Kidney epithelial cell (primary cell): ENCODE measurements around the gene CLIC4. TPM values are rescaled to one million over a fixed set of nuclear protein-coding genes. Genes with fewer than 3 reads are reported as not detected.
"Not testable (repeated sequence)": the region's sequence is repeated elsewhere in the genome, so short reads cannot be mapped to it uniquely, and the experiment has no call there.

Experiments used
- DNase-seq: peaks from one replicate; pipeline ENCODE4 v3.0.0-alpha.2; 2010; ENCODE audit warnings: low read depth
- H3K27me3 ChIP-seq: 2 replicates; pipeline ENCODE4 v1.6.0; 2011; ENCODE audit warnings: low read length; ENCODE audit not compliant: control insufficient read depth, insufficient read depth
- H3K36me3 ChIP-seq: 2 replicates; pipeline ENCODE4 v1.5.1; 2011; ENCODE audit warnings: low read length; ENCODE audit not compliant: control insufficient read depth, insufficient read depth
- H3K4me3 ChIP-seq: 2 replicates; pipeline ENCODE4 v1.5.1; 2011; ENCODE audit warnings: low read depth, mild to moderate bottlenecking, control low read depth, low read length
- total RNA-seq: library from RNA; depleted of rRNA; stranded (reverse); fragments of >200 nt; gene quantifications from 2 replicates; pipeline ENCODE4 v1.2.3, GENCODE V29; 2015
- TF ChIP-seq, protein P1 (sequence below): IDR thresholded peaks from 2 replicates; pipeline ENCODE4 v1.5.1; 2011; ENCODE audit warnings: mild to moderate bottlenecking, moderate library complexity, low read length, control low read depth, inconsistent platforms; ENCODE audit not compliant: insufficient read depth, poor library complexity, severe bottlenecking

CLIC4 gene
- total RNA-seq, 1 donor from 2014 or later = 224 TPM

DNA sequence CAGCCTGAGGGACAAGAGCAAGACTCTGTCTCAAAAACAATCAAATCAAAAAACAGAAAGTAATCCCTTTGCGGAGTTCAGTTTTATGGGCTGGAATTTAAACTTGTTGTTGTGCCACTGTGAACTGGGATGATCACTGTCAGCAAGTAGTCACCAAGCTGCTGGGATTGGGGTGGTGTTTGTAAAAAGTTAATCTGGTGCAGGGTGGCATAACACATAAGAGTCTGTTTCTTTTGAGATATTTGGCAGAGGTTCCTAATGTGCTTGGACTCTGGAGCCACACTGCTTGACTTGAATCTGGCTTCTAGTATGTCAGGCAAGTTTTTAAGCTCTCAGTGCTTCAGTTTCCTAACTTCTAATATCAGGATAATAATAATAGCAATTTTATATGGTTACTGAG is 6.6 kb downstream of the CLIC4 start:
- DNase-seq = no peak
- Histone ChIP-seq H3K4me3 (no peak overlapping the region), H3K27me3 (no peaks in the 10 kb centered on the region), H3K36me3 (no peaks in the 10 kb centered on the region)
- TF ChIP-seq, protein P1, sequence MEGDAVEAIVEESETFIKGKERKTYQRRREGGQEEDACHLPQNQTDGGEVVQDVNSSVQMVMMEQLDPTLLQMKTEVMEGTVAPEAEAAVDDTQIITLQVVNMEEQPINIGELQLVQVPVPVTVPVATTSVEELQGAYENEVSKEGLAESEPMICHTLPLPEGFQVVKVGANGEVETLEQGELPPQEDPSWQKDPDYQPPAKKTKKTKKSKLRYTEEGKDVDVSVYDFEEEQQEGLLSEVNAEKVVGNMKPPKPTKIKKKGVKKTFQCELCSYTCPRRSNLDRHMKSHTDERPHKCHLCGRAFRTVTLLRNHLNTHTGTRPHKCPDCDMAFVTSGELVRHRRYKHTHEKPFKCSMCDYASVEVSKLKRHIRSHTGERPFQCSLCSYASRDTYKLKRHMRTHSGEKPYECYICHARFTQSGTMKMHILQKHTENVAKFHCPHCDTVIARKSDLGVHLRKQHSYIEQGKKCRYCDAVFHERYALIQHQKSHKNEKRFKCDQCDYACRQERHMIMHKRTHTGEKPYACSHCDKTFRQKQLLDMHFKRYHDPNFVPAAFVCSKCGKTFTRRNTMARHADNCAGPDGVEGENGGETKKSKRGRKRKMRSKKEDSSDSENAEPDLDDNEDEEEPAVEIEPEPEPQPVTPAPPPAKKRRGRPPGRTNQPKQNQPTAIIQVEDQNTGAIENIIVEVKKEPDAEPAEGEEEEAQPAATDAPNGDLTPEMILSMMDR = no peak

DNA sequence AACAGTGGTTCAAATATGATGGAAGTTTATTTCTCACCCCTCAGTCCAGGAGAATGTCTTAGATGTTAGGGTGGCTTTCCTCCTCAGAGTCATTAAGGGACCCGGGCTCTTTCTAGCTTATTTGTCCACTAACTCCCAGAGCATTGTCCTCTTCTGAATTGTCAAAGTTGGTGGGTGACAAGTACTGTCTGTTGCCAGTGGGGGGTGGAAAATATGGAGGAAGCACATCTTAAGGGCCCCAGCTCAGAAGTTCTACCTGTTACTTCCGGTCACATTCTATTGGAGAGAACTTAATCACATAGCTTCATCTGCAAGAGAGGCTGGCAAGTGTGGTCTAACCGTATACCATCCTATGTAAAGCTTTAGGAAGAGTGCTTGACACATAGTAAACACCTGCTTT is 7.1 kb downstream of the CLIC4 start:
- no peak for DNase-seq
- Histone ChIP-seq H3K36me3 (no peaks in the 10 kb centered on the region), H3K4me3 (no peak overlapping the region), H3K27me3 (no peaks in the 10 kb centered on the region)
- TF ChIP-seq, protein P1 = no peak

DNA sequence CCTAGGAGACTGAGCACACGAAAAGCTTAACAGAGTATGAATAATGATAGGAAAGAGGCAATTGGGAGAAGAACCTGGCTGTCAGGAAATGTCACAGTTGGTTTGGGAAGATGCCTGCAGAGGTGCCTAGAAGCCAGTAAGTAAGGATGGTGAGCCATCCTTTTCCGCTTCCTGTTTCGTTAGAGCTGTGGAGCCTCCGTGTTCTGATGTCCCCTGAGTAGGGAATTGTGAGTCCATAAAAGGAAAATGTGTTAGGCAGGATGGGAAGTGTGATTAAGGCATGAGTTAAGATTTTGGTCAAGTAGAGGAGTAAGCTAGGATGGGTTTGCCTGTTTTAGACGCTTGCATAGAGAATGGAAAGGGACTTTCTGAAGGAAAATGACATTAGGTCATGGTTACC is 9.0 kb downstream of the CLIC4 start:
- TF ChIP-seq, protein P1 = no peak
- H3K4me3 ChIP-seq = no peak overlapping the region
- H3K36me3 ChIP-seq = no peaks in the 10 kb centered on the region
- no peaks in the 10 kb centered on the region for H3K27me3 ChIP-seq
- DNase-seq = no peak

DNA sequence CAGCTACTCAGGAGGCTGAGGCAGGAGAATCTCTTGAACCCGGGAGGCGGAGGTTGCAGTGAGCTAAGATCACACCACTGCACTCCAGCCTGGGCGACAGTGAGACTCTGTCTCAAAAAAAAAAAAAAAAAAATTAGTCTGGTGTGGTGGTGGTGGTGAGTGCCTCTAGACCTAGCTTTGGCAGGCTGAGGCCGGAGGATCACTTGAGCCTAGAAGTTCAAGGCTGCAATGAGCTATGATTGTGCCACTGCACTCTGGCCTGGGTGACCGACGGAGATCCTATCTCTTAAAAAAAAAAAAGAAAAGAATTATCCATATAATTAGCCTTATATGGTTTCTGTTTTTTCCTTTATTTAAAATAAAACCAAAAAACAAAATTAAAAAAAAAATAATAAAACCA is 10.1 kb downstream of the CLIC4 start:
- not testable (repeated sequence) for H3K27me3 ChIP-seq, H3K36me3 ChIP-seq, DNase-seq, H3K4me3 ChIP-seq

DNA sequence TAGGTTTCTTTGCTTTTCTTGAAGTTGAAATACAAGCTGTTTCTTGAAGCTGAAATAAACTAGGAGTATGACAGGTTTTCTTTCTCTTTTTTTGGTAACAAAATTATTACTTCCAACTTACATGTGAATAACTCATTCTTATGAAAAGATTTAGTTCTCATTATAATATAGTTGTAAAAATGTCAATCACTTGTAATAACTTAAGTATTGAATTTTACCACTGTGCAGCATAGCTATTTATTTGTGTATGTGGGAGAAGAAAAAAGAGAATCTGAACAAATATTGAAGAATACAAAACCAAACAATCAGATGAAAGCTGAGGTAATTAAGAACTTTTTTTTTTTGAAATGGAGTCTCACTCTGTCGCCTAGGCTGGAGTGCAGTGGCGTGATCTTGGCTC is 11.1 kb downstream of the CLIC4 start:
- TF ChIP-seq, protein P1 = no peak
- Histone ChIP-seq H3K36me3 (no peaks in the 10 kb centered on the region), H3K27me3 (no peaks in the 10 kb centered on the region), H3K4me3 (no peak overlapping the region)
- DNase-seq = no peak

DNA sequence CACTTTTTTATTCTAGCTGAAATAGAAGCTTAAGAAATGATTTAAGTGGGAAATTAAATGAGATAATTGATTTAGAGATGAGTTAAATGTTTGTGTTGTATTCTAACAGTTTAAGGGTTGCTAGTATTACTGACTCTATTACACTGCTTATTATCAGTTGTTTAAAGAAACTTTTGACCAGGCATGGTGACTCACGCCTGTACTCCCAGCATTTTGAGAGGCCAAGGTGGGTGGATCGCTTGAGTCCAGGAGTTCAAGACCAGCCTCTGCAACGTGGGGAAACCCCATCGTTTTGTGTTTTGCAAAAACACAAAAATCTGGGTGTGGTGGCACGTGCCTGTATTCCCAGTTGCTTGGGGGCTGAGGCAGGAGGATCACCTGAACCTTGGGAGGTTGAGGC is 14.2 kb downstream of the CLIC4 start:
- TF ChIP-seq, protein P1 = no peak
- H3K36me3 ChIP-seq = no peaks in the 10 kb centered on the region
- DNase-seq = no peak
- no peaks in the 10 kb centered on the region for H3K27me3 ChIP-seq
- no peak overlapping the region for H3K4me3 ChIP-seq

DNA sequence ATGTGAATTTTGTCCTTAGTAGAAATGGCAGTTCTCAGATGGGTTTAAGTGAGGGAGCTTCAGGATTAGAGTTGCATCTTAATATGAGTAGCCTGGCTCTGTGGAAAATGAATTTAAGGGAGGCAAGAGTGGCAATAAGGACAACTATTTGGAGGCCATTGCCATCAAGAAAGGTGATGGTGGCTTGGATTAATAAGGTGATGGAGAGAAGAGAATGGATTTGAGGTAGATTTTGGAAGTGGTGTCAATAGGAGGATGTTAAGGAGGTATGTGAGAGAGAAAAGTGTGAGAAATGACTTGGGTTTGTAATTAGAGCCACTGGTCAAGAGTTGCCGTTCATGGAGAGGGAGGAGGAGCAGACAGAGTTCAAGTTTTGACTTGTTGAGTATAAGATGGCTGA is 16.3 kb downstream of the CLIC4 start:
- TF ChIP-seq, protein P1 = no peak
- DNase-seq = no peak
- no peaks in the 10 kb centered on the region for H3K36me3 ChIP-seq
- no peaks in the 10 kb centered on the region for H3K27me3 ChIP-seq
- no peak overlapping the region for H3K4me3 ChIP-seq
